Measurements from ENCODE around the gene ZIM2.
"Not testable (repeated sequence)": the region's sequence is repeated elsewhere in the genome, so short reads cannot be mapped to it uniquely, and the experiment has no call there.

ZIM2 gene

GRCh38 chr19:56874530-56874929, 34.0 kb upstream of the ZIM2 start:
- TF ChIP-seq CTCF (IDR thresholded peaks at IDR 0.05; ENCODE audit: low read depth, low read length), result no peak
- no peak for DNase-seq (ENCODE audit: low read depth in 2 of 2)
- no peak overlapping the region for H3K4me3 ChIP-seq (replicated peaks in 1 of 2; ENCODE audit: low read depth in 2 of 2, low read length in 2 of 2)

- no peak for TF ChIP-seq CTCF (IDR thresholded peaks at IDR 0.05; ENCODE audit: low read depth, low read length)
- no peak for DNase-seq (ENCODE audit: low read depth in 2 of 2)
- no peak overlapping the region for H3K4me3 ChIP-seq (replicated peaks in 1 of 2; ENCODE audit: low read depth in 2 of 2, low read length in 2 of 2)
These were observed 33.0 kb upstream of the ZIM2 start for GRCh38 chr19:56873493-56873892.

GRCh38 chr19:56869886-56870285, 29.4 kb upstream of the ZIM2 start:
- no peak for DNase-seq (ENCODE audit: low read depth in 2 of 2)
- H3K4me3 ChIP-seq (replicated peaks in 1 of 2; ENCODE audit: low read depth in 2 of 2, low read length in 2 of 2), result no peak overlapping the region
- TF ChIP-seq CTCF (IDR thresholded peaks at IDR 0.05; ENCODE audit: low read depth, low read length), result no peak

GRCh38 chr19:56868446-56868845, 27.9 kb upstream of the ZIM2 start:
- TF ChIP-seq CTCF (IDR thresholded peaks at IDR 0.05; ENCODE audit: low read depth, low read length), result no peak
- no peak for DNase-seq (ENCODE audit: low read depth in 2 of 2)
- H3K4me3 ChIP-seq (replicated peaks in 1 of 2; ENCODE audit: low read depth in 2 of 2, low read length in 2 of 2), result no peak overlapping the region

GRCh38 chr19:56866538-56866937, 26.0 kb upstream of the ZIM2 start:
- TF ChIP-seq CTCF (IDR thresholded peaks at IDR 0.05; ENCODE audit: low read depth, low read length), result no peak
- no peak for DNase-seq (ENCODE audit: low read depth in 2 of 2)
- H3K4me3 ChIP-seq (replicated peaks in 1 of 2; ENCODE audit: low read depth in 2 of 2, low read length in 2 of 2), result no peak overlapping the region

- no peak overlapping the region for H3K4me3 ChIP-seq (replicated peaks in 1 of 2; ENCODE audit: low read depth in 2 of 2, low read length in 2 of 2)
- TF ChIP-seq CTCF (IDR thresholded peaks at IDR 0.05; ENCODE audit: low read depth, low read length), result no peak
- DNase-seq (ENCODE audit: low read depth in 2 of 2), result no peak
These were observed 24.1 kb upstream of the ZIM2 start for GRCh38 chr19:56864443-56865125.

GRCh38 chr19:56862741-56863140, 22.2 kb upstream of the ZIM2 start:
- no peak for DNase-seq (ENCODE audit: low read depth in 2 of 2)
- TF ChIP-seq CTCF (IDR thresholded peaks at IDR 0.05; ENCODE audit: low read depth, low read length), result no peak
- no peak overlapping the region for H3K4me3 ChIP-seq (replicated peaks in 1 of 2; ENCODE audit: low read depth in 2 of 2, low read length in 2 of 2)

- H3K4me3 ChIP-seq (replicated peaks in 1 of 2; ENCODE audit: low read depth in 2 of 2, low read length in 2 of 2); DNase-seq (ENCODE audit: low read depth in 2 of 2): not testable (repeated sequence)
These were observed 19.9 kb upstream of the ZIM2 start for GRCh38 chr19:56860409-56860808.

Measured in cardiac fibroblast (primary cell).